ENCODE measurements around the gene SPATA33.

DNA sequence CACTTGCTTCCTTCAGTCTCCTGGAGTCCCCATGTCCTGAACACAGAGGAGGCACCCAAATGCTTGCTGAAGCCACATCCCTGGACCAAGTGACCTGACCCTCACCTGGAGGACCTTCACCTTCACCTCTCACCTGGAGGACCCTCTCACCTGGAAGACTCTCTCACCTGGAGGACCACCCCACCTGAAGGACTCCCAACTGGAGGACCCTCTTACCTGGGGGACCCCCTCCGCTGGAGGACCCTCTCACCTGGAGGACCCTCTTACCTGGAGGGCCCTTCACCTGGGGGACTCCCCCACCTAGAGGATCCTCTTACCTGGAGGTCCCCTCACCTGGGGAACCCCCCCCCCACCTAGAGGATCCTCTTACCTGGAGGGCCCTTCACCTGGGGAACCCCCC, 28.3 kb downstream of the SPATA33 start:
- TF ChIP-seq, protein P1, sequence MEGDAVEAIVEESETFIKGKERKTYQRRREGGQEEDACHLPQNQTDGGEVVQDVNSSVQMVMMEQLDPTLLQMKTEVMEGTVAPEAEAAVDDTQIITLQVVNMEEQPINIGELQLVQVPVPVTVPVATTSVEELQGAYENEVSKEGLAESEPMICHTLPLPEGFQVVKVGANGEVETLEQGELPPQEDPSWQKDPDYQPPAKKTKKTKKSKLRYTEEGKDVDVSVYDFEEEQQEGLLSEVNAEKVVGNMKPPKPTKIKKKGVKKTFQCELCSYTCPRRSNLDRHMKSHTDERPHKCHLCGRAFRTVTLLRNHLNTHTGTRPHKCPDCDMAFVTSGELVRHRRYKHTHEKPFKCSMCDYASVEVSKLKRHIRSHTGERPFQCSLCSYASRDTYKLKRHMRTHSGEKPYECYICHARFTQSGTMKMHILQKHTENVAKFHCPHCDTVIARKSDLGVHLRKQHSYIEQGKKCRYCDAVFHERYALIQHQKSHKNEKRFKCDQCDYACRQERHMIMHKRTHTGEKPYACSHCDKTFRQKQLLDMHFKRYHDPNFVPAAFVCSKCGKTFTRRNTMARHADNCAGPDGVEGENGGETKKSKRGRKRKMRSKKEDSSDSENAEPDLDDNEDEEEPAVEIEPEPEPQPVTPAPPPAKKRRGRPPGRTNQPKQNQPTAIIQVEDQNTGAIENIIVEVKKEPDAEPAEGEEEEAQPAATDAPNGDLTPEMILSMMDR (IDR thresholded peaks at IDR 0.05) = no peak
- TF ChIP-seq POLR2A (IDR thresholded peaks at IDR 0.05) = no peak

Measured in right lobe of liver (tissue), 4 donors.